NCI-H524 treated with DMSO at 0.1 percent for 48 hours (cell line): ENCODE data around the gene SCD5.

ENCODE experiments used
- DNase-seq: peaks from one replicate; lab custom pipeline; 2025; lab: John Stamatoyannopoulos, UW

The SCD5 gene

DNA sequence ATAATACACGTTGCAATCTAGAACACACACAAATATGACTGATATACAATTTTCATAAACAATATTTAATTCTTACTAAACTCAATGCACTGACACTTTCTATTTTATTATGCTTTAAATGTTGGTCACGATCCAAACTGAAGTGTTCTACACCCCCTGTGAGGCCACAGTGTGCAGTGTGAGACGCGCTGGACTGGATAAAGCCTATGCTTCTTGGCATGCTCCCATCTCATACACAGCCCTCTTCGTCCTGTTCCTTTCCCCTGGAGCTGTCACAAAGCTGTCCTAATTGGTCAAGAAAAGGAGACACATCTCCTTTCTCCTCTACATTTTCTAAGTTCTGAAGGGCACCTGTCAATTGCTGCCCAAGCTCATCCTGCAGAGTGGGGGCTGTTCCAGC is 72.0 kb downstream of the SCD5 start:
- DNase-seq = no peak

DNA sequence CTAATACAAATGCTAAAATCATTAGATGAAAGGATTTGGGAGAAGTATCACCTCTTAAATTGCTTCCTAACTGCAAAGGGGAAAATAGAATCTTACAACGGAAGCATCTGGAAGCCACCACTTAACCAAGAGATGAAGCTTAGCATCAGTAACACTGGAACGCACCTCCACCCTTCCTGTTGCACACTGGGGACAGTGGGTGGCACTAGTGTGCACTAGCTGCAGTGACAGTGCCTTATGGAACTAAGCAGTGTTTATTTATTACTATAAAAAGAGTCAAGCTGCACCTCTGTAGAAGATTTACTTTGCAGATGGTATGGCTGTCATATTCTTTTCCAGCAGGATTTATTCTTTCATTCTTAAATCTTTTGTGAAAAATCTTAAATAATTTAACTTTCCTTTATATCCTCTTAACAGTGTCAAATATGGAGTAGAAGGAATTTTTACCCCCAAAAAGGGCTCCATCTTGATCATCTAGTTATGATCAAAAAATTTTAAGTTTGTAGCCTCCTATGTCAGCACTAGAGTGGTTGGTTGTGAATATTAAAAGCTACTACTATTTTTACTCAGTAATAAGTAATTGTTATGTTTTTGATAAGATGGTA is 76.7 kb downstream of the SCD5 start:
- DNase-seq = no peak

- no peak for DNase-seq
Observed at GRCh38 chr4:82718162-82718940, 80.2 kb downstream of the SCD5 start.

DNA sequence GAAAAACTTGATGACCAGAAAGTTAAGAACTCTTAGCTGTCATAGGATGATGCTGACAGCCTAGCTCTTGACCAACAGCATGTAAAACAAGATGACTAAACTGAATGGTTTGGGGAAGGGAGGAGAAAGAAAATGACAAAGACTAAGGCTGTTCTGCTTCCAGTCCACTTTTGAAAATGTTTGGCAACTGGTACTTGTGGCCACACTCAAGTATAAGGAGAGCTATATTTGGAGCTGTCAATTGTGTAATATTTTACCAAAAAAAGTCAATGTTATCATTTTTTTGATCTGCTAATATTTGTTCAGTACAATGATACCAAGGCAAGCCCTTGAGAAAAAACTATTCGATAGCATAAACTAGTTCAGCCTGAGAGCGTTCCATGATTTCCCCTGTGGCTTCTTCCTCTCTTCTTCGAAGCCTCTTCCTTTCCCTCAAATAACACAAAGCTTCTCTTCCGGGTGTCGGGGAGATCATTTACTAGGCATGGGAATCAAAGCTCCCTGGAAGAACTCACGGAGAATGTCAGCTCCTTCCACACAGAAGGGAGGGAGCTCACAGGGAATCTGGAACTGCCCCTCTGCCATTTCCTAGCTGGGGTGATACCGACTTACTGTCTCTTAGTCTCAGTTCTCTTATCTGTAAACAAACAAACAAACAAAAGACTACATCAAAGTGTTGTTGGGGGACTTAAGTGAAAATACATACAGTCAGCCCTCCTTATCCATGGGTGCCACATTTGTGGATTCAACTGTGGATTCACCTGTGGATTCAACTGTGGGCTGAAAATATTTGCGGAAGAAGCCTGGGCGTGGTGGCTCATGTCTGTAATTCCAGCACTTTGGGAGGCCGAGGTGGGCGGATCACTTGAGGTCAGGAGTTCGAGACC is 82.6 kb downstream of the SCD5 start:
- no peak for DNase-seq

- no peak for DNase-seq
Observed at GRCh38 chr4:82713856-82714255, 84.7 kb downstream of the SCD5 start.

GRCh38 chr4:82712561-82712960 is 86.0 kb downstream of the SCD5 start:
- DNase-seq = no peak

GRCh38 chr4:82711158-82711785 is 87.3 kb downstream of the SCD5 start:
- DNase-seq = no peak

GRCh38 chr4:82710197-82710929 is 88.2 kb downstream of the SCD5 start:
- DNase-seq = no peak

DNA sequence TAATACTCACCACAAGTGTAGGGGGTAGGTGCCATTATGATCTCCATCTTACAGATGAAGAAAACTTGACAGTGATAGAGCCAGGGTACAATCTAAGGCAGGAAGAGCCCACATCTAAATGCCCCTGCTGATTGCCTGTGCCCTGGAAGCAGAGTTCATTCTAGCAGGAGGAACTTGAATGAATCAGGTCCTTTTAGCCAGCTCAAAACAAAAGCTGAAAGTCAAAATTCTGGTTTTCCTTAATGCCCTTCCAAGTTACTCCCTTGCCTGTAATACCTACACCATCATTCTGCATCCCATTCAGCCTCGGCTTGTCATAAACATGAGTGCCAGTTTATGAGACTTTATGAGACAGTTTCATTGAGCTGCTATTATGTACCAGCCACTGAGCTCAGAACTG is 89.6 kb downstream of the SCD5 start:
- DNase-seq = no peak

GRCh38 chr4:82706349-82707000 is 92.1 kb downstream of the SCD5 start:
- DNase-seq = no peak

- no peak for DNase-seq
Observed at GRCh38 chr4:82705928-82706300, 92.7 kb downstream of the SCD5 start.

DNA sequence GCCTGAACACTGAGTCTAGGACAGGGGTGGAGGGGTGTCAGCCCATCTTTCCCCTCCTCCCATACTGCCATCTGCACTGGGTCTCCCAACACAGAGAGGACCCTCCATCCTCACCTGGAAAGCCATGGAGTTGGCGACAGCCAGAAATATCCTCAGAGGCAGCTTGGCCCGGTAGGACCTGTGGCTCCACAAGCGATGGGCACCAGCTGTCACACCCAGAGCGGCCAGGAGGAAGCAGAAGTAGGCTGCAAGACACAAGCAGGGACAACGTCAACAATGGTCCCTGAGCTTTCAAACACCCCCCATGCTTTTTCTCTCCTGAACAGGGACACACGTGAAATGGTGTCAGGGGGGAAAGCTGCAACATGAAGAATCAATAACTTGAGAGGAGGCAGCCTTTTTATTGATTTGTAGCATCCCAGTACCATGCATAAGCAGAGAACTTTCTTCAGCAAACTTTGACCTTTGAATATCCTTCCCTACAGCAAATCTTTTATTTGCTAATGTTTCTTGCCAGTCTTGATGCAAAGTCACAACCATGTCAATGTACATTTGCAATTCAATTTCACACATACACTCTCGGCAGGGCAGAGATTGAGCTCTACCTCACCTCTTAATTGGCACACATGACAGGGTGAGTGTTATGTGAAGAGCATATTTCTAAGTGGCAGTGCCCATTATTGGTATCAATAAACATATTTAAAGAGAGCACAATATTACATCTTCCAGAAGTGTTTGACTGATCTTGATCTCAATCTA is 93.2 kb downstream of the SCD5 start:
- no peak for DNase-seq

DNA sequence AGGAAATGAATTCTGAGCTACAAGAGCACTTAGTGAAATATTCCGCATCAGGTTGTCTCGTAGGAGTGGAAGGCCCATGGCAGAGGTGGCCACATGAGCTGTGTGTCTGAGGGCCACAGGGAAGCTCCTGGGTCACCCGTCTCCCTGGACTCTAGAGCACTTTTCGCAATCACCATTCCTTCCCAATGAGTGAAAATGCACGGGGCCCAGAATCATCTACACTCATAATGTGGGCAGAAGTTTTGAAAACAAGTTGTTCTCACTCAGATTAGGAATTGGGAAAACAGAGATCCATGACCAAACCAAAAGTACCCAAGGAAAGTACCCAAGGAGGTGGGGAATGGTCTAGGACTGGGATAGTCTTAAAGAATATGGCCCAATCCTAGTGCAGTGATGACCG is 94.4 kb downstream of the SCD5 start:
- no peak for DNase-seq

DNA sequence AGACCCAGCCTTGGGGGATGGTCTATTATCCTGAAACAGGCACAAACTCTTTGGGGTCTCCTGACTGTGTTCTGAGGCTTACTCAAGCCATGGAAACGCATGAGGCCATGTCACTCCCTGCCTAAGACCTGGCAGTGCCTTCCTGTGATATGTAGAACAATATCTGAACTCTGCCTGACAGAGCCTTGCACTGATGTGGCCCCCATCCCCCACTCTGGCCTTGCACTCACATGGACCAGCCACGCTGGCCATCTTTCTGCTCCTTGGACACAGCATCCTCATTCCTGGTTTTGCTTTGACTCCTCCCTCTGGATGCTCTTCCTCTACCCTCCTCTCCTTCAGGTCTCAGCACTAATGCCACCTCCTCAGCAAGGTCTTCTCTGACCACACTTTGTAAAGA is 100.2 kb downstream of the SCD5 start:
- DNase-seq = no peak

DNA sequence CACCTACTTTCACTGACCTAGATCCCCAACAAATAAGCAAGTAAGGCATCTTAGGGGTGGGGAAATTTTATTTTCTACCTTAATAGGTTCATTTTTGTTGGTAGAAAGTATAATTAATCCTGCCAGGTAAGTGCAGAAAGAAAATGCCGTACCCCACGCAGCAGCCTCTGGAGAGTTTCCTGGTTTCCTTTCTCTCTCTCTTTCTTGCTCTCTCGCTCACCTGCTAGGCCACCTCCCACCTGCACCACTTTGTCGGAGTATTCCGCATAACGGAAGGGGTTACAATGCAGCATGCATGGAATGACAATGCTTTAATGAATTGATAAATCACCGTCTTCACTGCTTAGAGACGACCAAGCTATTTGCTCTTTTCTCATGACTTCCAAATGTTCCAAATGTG is 101.0 kb downstream of the SCD5 start:
- DNase-seq = no peak

DNA sequence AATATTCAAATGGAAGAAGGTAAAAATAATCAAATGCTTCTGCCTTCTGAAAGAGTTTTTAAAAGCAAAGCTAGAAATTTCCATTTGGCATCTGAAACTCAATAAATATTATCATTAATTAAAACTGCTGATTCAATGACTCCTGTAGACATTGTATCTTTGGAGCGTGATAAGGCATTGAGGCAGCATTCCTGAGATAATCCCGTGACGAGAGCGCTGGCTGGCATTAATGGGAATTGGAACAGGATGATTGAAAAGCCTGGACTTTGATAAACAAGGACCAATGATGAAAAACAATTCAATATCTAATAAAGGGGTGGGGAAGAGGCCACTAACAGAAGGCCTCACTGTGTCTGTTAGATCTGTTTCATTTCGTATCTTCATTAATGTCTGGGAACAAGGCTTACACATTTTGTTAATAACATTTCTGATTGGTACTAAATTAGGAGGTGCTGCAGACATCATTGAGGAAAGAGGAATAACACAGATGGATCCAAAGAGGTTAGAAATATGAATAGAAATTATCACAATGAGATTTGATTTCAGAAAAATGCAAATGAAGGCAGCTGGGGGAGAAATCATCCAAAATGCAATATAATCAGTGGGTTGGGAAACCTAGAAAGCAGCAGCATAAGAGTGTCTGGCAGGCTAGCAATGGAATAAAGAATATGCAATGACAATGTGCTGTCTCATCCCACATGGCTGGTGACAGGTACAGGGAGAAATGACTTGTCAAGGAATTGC is 102.3 kb downstream of the SCD5 start:
- DNase-seq = no peak

GRCh38 chr4:82694892-82695291 is 103.7 kb downstream of the SCD5 start:
- no peak for DNase-seq

- DNase-seq = no peak
Observed at GRCh38 chr4:82694046-82694445, 104.5 kb downstream of the SCD5 start.

DNA sequence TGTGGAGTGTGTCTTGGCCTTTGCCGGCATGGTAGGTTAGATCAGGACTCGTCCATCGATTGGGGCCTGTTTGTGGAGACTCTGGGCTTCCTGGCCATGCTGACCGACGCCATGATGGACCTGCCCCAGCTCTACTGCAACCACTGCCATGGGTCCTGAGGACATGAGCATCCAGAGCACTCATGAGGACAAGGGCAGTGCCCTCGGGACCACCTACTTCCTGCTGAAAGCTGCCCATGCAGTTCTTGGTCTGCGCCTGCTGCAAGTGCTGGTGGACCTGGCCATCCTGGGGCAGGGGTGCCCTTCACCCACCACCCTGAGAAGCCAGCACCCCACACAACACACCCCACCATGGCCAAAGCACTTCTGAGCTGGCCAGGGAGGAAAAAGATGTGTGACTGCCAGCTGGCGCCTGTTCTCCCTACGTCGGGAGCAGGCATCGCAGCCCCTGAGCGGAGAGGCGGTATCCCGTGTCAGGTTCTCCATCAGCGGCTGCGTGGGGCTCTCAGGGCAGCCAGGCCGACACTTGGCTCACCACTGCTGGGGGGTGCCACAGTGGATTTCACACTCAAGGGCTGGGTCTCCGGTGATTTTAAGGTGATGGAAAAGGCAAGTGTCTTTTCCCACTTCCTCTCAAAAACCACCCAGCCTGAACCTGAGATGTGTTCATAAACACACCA is 106.4 kb downstream of the SCD5 start:
- DNase-seq = no peak
